ENCODE results near the gene TUBB.
"Not testable (repeated sequence)": the region's sequence is repeated elsewhere in the genome, so short reads cannot be mapped to it uniquely, and the experiment has no call there.

The TUBB gene

DNA sequence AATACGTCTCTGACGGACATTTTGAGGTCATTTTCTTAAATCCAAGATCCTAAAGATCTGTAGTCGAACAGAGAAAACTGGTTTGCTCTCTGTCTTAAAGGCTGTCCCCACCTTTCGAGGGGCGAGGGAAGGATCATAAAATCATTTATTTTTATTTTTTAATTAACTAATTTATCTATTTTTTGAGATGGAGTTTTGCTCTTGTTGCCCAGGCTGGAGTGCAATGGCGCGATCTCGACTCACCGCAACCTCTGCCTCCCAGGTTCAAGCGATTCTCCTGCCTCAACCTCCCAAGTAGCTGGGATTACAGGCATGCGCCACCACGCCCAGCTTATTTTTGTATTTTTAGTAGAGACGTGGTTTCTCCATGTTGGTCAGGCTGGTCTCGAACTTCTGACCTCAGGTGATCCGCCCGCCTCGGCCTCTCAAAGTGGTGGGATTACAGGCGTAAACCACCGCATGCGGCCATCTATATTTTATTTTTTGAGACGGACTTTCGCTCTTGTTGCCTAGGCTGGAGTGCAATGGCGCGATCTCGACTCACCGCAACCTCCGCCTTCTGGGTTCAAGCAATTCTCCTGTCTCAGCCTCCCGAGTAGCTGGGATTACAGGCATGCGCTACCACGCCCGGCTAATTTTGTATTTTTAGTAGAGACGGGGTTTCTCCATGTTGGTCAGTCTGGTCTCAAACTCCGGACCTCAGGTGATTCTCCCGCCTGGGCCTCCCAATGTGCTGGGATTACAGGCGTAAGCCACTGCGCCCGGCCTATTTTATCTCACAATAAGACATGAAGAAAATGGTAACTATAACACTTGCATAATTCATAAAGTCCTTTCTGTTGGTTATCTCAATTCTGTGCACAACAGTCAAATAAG, 2.1 kb upstream of the TUBB start:
- DNase-seq (ENCODE audit: low read depth in 2 of 2): not testable (repeated sequence)

DNA sequence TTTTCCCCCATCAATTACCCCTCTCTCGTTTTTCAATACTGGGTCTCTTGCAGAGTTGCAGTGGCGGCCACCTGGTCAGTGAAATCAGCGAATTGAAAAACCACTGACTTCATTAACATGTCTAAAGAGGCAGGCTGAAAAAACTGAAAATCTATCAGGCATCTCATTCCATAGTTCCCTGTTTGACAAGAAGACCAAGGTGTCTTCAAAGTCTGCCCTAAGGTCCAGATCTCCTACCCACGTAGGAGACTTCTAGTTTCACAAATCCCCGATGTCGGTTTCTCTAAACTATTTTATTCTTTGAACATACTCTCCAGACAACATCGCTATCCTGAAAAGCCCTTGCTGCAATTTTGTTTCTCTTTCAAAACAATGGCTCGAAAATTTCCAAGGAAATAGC, 796 bp upstream of the TUBB start:
- DNase-seq (ENCODE audit: low read depth in 2 of 2): no peak

GRCh38 chr6:30720738-30721197, 616 bp downstream of the TUBB start:
- no peak for DNase-seq (ENCODE audit: low read depth in 2 of 2)

GRCh38 chr6:30721198-30722024, 1.3 kb downstream of the TUBB start:
- DNase-seq (ENCODE audit: low read depth in 2 of 2): peak; percentile 90 to 95

DNA sequence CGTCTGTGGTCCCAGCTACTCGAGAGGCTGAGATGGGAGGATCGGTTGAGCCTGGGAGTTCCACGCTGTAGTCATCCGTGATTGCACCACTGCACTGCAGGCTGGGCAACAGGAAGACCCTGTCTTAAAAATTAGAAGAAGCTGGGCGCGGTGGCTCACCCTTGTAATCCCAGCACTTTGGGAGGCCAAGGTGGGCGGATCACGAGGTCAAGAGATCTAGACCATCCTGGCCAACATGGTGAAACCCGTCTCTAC, 1.8 kb downstream of the TUBB start:
- DNase-seq (ENCODE audit: low read depth in 2 of 2): not testable (repeated sequence)

- peak in 1 of 2 donors; percentile 75 for DNase-seq (ENCODE audit: low read depth in 2 of 2)
Observed at GRCh38 chr6:30722280-30723112, 2.3 kb downstream of the TUBB start.

DNA sequence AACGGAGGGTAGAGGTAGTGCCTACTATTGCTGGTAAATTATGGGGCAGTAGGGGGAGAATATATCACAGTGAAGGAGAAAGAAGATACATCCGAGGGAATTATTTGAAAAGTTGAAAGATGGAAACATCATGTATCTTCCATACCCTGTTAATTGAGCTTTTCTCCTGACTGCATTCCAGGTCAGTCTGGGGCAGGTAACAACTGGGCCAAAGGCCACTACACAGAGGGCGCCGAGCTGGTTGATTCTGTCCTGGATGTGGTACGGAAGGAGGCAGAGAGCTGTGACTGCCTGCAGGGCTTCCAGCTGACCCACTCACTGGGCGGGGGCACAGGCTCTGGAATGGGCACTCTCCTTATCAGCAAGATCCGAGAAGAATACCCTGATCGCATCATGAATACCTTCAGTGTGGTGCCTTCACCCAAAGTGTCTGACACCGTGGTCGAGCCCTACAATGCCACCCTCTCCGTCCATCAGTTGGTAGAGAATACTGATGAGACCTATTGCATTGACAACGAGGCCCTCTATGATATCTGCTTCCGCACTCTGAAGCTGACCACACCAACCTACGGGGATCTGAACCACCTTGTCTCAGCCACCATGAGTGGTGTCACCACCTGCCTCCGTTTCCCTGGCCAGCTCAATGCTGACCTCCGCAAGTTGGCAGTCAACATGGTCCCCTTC, 3.1 kb downstream of the TUBB start:
- not testable (repeated sequence) for DNase-seq (ENCODE audit: low read depth in 2 of 2)

DNA sequence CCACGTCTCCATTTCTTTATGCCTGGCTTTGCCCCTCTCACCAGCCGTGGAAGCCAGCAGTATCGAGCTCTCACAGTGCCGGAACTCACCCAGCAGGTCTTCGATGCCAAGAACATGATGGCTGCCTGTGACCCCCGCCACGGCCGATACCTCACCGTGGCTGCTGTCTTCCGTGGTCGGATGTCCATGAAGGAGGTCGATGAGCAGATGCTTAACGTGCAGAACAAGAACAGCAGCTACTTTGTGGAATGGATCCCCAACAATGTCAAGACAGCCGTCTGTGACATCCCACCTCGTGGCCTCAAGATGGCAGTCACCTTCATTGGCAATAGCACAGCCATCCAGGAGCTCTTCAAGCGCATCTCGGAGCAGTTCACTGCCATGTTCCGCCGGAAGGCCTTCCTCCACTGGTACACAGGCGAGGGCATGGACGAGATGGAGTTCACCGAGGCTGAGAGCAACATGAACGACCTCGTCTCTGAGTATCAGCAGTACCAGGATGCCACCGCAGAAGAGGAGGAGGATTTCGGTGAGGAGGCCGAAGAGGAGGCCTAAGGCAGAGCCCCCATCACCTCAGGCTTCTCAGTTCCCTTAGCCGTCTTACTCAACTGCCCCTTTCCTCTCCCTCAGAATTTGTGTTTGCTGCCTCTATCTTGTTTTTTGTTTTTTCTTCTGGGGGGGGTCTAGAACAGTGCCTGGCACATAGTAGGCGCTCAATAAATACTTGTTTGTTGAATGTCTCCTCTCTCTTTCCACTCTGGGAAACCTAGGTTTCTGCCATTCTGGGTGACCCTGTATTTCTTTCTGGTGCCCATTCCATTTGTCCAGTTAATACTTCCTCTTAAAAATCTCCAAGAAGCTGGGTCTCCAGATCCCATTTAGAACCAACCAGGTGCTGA, 3.9 kb downstream of the TUBB start:
- DNase-seq (ENCODE audit: low read depth in 2 of 2): not testable (repeated sequence)

- DNase-seq (ENCODE audit: low read depth in 2 of 2): no peak
Observed at GRCh38 chr6:30724906-30725667, 4.9 kb downstream of the TUBB start.

- DNase-seq (ENCODE audit: low read depth in 2 of 2): no peak
Observed at GRCh38 chr6:30725713-30726505, 5.8 kb downstream of the TUBB start.

GRCh38 chr6:30726506-30727413, 6.6 kb downstream of the TUBB start:
- DNase-seq (ENCODE audit: low read depth in 2 of 2): no peak

DNA sequence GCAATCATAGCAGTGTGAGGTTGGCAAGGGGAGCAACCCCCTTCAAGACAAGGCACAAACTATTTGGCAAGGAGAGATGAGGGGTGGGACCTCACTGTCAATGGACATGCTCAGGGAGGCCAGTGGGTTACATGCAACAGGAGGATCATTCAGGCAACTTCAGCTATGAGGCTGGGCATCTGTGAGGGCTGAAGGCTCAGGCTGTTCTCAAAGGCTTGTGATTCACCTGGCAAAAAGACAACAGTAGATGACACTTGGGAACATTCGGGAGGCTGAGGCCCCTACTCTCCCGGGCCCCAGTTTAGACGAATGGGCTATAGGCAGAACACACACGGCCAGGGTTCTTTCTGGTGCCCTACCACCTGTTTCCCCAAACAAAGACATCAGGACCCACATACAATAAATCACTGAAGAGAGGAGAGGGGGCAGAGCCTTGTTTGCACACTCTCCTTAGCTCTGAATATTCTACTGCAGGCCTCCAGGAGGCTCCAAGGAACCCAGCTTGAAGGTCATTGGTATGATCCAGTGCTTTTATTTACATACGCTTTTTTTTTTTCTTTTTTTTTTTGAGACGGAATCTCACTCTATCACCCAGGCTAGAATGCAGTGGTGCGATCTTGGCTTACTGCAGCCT, 7.9 kb downstream of the TUBB start:
- DNase-seq (ENCODE audit: low read depth in 2 of 2): no peak

- peak; percentile 82 to 86 for DNase-seq (ENCODE audit: low read depth in 2 of 2)
Observed at GRCh38 chr6:30730601-30731435, 10.7 kb downstream of the TUBB start.

- no peak for DNase-seq (ENCODE audit: low read depth in 2 of 2)
Observed at GRCh38 chr6:30732237-30732943, 12.2 kb downstream of the TUBB start.

- no peak for DNase-seq (ENCODE audit: low read depth in 2 of 2)
Observed at GRCh38 chr6:30735668-30736314, 15.6 kb downstream of the TUBB start.

All from stimulated activated CD4-positive, alpha-beta T cell treated with anti-CD3 and anti-CD28 coated beads, Interleukin-15, amount 100 ng/mL, for 48 hours (primary cell).